ENCODE data around the gene CCR8. TPM values are rescaled to one million over a fixed set of nuclear protein-coding genes. Genes with fewer than 3 reads are reported as not detected.

The CCR8 gene
- not detected for total RNA-seq
- polyA plus RNA-seq, result not detected

- no peaks in the 10 kb centered on the region for H3K4me1 ChIP-seq
- H3K27me3 ChIP-seq, result no peaks in the 10 kb centered on the region
- ATAC-seq (no peak), FAIRE-seq (no peak), DNase-seq (no peak)
- no peak for TF ChIP-seq CTCF (IDR thresholded peaks at IDR 0.05)
- 73 to 79% methylated on average over 1 of the region's 1 CpG for WGBS, 2 donors
- no peaks in the 10 kb centered on the region for H3K36me3 ChIP-seq
- H3K4me3 ChIP-seq, result no peak within 1 kb of the TSS
- no peak within 1 kb of the TSS for H3K27ac ChIP-seq
- intact Hi-C loops (cut with DNase I), result no loop called here
- H3K9me3 ChIP-seq, result no peaks in the 10 kb centered on the region
Measured at GRCh38 chr3:39329493-39329892, at the start of gene CCR8. CCR8 (plus strand) TSS chr3:39329709; CDS start chr3:39332332, 2,623 bp downstream.

- ATAC-seq, result peak in 2 of 4 donors; percentile 16 to 29
Measured at GRCh38 chr3:39279745-39280517, 49.6 kb upstream of the CCR8 start, which contains the start of gene CX3CR1. CX3CR1 (minus strand) TSS chr3:39280036; CDS start chr3:39266509, 13,527 bp downstream.

GRCh38 chr3:39280571-39280970 is 48.9 kb upstream of the CCR8 start:
- Histone ChIP-seq H3K4me1 (no peaks in the 10 kb centered on the region), H3K27ac (no peak overlapping the region), H3K27me3 (no peaks in the 10 kb centered on the region), H3K9me3 (no peaks in the 10 kb centered on the region), H3K4me3 (no peak overlapping the region), H3K36me3 (no peaks in the 10 kb centered on the region)
- FAIRE-seq (no peak), ATAC-seq (no peak), DNase-seq (no peak)
- intact Hi-C loops (cut with DNase I), result loop anchor here in 2 of 3 donors (10.0 kb wide), 1 partner anchor 156 kb away; no protein-coding TSS in a partner anchor
- no peak for TF ChIP-seq CTCF (IDR thresholded peaks at IDR 0.05)
- 92 to 93% methylated on average over 5 of the region's 5 CpGs for WGBS, 2 donors

More at GRCh38 chr3:39279745-39280517, 49.6 kb upstream of the CCR8 start, which contains the start of gene CX3CR1:
- intact Hi-C loops (cut with DNase I), result loop anchor here (10.0 kb wide), 2 partner anchors 65 to 155 kb away; no protein-coding TSS in a partner anchor
- no peaks in the 10 kb centered on the region for H3K27me3 ChIP-seq
- FAIRE-seq (no peak), DNase-seq (no peak)
- H3K9me3 ChIP-seq, result no peaks in the 10 kb centered on the region
- 54 to 66% methylated on average over 5 of the region's 5 CpGs for WGBS, 2 donors
- H3K36me3 ChIP-seq, result no peaks in the 10 kb centered on the region
- no peak for TF ChIP-seq CTCF (IDR thresholded peaks at IDR 0.05)
- no peaks in the 10 kb centered on the region for H3K4me1 ChIP-seq
- H3K27ac ChIP-seq, result no peak within 1 kb of the TSS
- H3K4me3 ChIP-seq, result no peak within 1 kb of the TSS

GRCh38 chr3:39281533-39281932 is 48.0 kb upstream of the CCR8 start:
- Histone ChIP-seq H3K9me3 (no peaks in the 10 kb centered on the region), H3K4me3 (no peak overlapping the region), H3K27ac (no peak overlapping the region), H3K27me3 (no peaks in the 10 kb centered on the region), H3K4me1 (no peaks in the 10 kb centered on the region), H3K36me3 (no peaks in the 10 kb centered on the region)
- FAIRE-seq (no peak), DNase-seq (no peak), ATAC-seq (peak in 1 of 4 donors; percentile 23)
- intact Hi-C loops (cut with DNase I), result loop anchor here in 2 of 3 donors (10.0 kb wide), 1 partner anchor 157 kb away; no protein-coding TSS in a partner anchor
- 80 to 82% methylated on average over 9 of the region's 9 CpGs for WGBS, 2 donors
- TF ChIP-seq CTCF (IDR thresholded peaks at IDR 0.05), result no peak

- H3K27me3 ChIP-seq, result no peaks in the 10 kb centered on the region
- no peaks in the 10 kb centered on the region for H3K36me3 ChIP-seq
- intact Hi-C loops (cut with DNase I), result loop anchor here in 2 of 3 donors (10.0 kb wide), 1 partner anchor 157 kb away; no protein-coding TSS in a partner anchor
- FAIRE-seq (no peak), ATAC-seq (no peak), DNase-seq (no peak)
- H3K4me1 ChIP-seq, result no peaks in the 10 kb centered on the region
- H3K27ac ChIP-seq, result no peak overlapping the region
- 72 to 78% methylated on average over 6 of the region's 6 CpGs for whole genome bisulfite sequencing, 2 donors
- no peak for TF ChIP-seq CTCF (IDR thresholded peaks at IDR 0.05)
- H3K9me3 ChIP-seq, result no peaks in the 10 kb centered on the region
- H3K4me3 ChIP-seq, result no peak overlapping the region
Measured at GRCh38 chr3:39282057-39282456, 47.5 kb upstream of the CCR8 start.
